ENCODE results near the gene PLAAT3. TPM values are rescaled to one million over a fixed set of nuclear protein-coding genes. Genes with fewer than 3 reads are reported as not detected.
"Not testable (repeated sequence)": the region's sequence is repeated elsewhere in the genome, so short reads cannot be mapped to it uniquely, and the experiment has no call there.

Gene PLAAT3
- total RNA-seq, 2 donors from 2014 or later: 22.6 to 55.0 TPM

GRCh38 chr11:63554877-63555223 is 59.4 kb downstream of the PLAAT3 start:
- H3K27me3 ChIP-seq: no peaks in the 10 kb centered on the region
- no peaks in the 10 kb centered on the region for H3K9me3 ChIP-seq
- no peaks in the 10 kb centered on the region for H3K4me1 ChIP-seq
- TF ChIP-seq CTCF (IDR thresholded peaks at IDR 0.05): no peak
- TF ChIP-seq POLR2A (IDR thresholded peaks at IDR 0.05): no peak
- WGBS, 2 donors: 76 to 81% methylated on average over 4 of the region's 4 CpGs
- no peaks in the 10 kb centered on the region for H3K36me3 ChIP-seq (replicated peaks in 1 of 2; ENCODE audit: insufficient read depth in 1 of 2, low read depth in 2 of 2)
- no peak overlapping the region for H3K4me3 ChIP-seq
- DNase-seq (no peak), ATAC-seq (no peak)
- H3K27ac ChIP-seq: no peak overlapping the region
- intact Hi-C loops (cut with DNase I): no loop called here

GRCh38 chr11:63553759-63554158 is 60.5 kb downstream of the PLAAT3 start:
- no peak for ATAC-seq
- TF ChIP-seq CTCF (IDR thresholded peaks at IDR 0.05): no peak
- no peak for TF ChIP-seq POLR2A (IDR thresholded peaks at IDR 0.05)
- H3K9me3 ChIP-seq: no peaks in the 10 kb centered on the region
- H3K27me3 ChIP-seq: no peaks in the 10 kb centered on the region
- no peak overlapping the region for H3K4me3 ChIP-seq
- intact Hi-C loops (cut with DNase I): no loop called here
- no peak for DNase-seq
- no peaks in the 10 kb centered on the region for H3K4me1 ChIP-seq
- no peak overlapping the region for H3K27ac ChIP-seq
- no peaks in the 10 kb centered on the region for H3K36me3 ChIP-seq (replicated peaks in 1 of 2; ENCODE audit: insufficient read depth in 1 of 2, low read depth in 2 of 2)
- WGBS, 2 donors: 79 to 85% methylated on average over 7 to 8 of the region's 8 CpGs

GRCh38 chr11:63552921-63553320 is 61.3 kb downstream of the PLAAT3 start:
- 86 to 90% methylated on average over 7 of the region's 7 CpGs for WGBS, 2 donors
- Histone ChIP-seq H3K4me1 (no peaks in the 10 kb centered on the region), H3K36me3 (replicated peaks in 1 of 2; ENCODE audit: insufficient read depth in 1 of 2, low read depth in 2 of 2) (no peaks in the 10 kb centered on the region), H3K4me3 (no peak overlapping the region), H3K27me3 (no peaks in the 10 kb centered on the region), H3K9me3 (no peaks in the 10 kb centered on the region), H3K27ac (no peak overlapping the region)
- no peak for DNase-seq
- intact Hi-C loops (cut with DNase I): no loop called here
- ATAC-seq: no peak
- TF ChIP-seq POLR2A (IDR thresholded peaks at IDR 0.05) (no peak), CTCF (IDR thresholded peaks at IDR 0.05) (no peak)

- intact Hi-C loops (cut with DNase I): no loop called here
- Histone ChIP-seq H3K4me1 (no peaks in the 10 kb centered on the region), H3K27ac (no peak overlapping the region), H3K27me3 (no peaks in the 10 kb centered on the region), H3K9me3 (no peaks in the 10 kb centered on the region), H3K4me3 (no peak overlapping the region), H3K36me3 (replicated peaks in 1 of 2; ENCODE audit: insufficient read depth in 1 of 2, low read depth in 2 of 2) (no peaks in the 10 kb centered on the region)
- no peak for ATAC-seq
- no peak for DNase-seq
- WGBS, 2 donors: 77% methylated on average over 4 to 6 of the region's 6 CpGs
- TF ChIP-seq POLR2A (IDR thresholded peaks at IDR 0.05): no peak
- TF ChIP-seq CTCF (IDR thresholded peaks at IDR 0.05): no peak
These were observed 62.4 kb downstream of the PLAAT3 start for GRCh38 chr11:63551889-63552266.

GRCh38 chr11:63551091-63551888 is 62.9 kb downstream of the PLAAT3 start:
- no peaks in the 10 kb centered on the region for H3K4me1 ChIP-seq
- 82 to 93% methylated on average over 23 to 26 of the region's 27 CpGs for WGBS, 2 donors
- H3K9me3 ChIP-seq: no peaks in the 10 kb centered on the region
- no peak for DNase-seq
- H3K4me3 ChIP-seq: no peak overlapping the region
- ATAC-seq: no peak
- no peak overlapping the region for H3K27ac ChIP-seq
- TF ChIP-seq POLR2A (IDR thresholded peaks at IDR 0.05) (no peak), CTCF (IDR thresholded peaks at IDR 0.05) (no peak)
- no peaks in the 10 kb centered on the region for H3K36me3 ChIP-seq (replicated peaks in 1 of 2; ENCODE audit: insufficient read depth in 1 of 2, low read depth in 2 of 2)
- intact Hi-C loops (cut with DNase I): no loop called here
- no peaks in the 10 kb centered on the region for H3K27me3 ChIP-seq

GRCh38 chr11:63550156-63550700 is 64.0 kb downstream of the PLAAT3 start:
- ATAC-seq; H3K9me3 ChIP-seq; H3K4me3 ChIP-seq; intact Hi-C loops (cut with DNase I); DNase-seq; H3K36me3 ChIP-seq (replicated peaks in 1 of 2; ENCODE audit: insufficient read depth in 1 of 2, low read depth in 2 of 2); H3K27me3 ChIP-seq; H3K4me1 ChIP-seq; H3K27ac ChIP-seq: not testable (repeated sequence)
- 95 to 97% methylated on average over 6 to 28 of the region's 31 CpGs for WGBS, 2 donors
